ENCODE measurements around the gene CFAP20DC.
"Not testable (repeated sequence)": the region's sequence is repeated elsewhere in the genome, so short reads cannot be mapped to it uniquely, and the experiment has no call there.

Gene CFAP20DC

GRCh38 chr3:58897646-58898045 lies 152.2 kb downstream of the CFAP20DC start:
- no peak for TF ChIP-seq ZNF274 (IDR thresholded peaks at IDR 0.05; ENCODE audit: low read depth, low read length)
- no peak overlapping the region for H3K4me3 ChIP-seq (ENCODE audit: low read length)

DNA sequence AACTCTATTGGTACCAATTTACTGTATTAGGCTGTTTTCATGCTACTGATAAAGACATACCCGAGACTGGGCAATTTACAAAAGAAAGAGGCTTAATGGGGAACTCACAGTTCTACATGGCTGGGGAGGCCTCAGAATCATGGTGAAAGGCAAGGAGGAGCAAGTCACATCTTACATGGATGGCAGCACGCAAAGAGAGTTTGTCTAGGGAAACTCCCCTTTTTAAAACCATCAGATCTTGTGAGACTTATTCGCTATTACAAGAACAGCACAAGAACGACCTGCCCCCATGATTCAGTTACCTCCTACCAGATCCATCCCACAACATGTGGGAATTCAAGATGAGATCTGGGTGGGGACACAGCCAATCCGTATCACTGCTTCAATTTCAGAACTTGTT lies 154.1 kb downstream of the CFAP20DC start:
- H3K4me3 ChIP-seq (ENCODE audit: low read length) = not testable (repeated sequence)

DNA sequence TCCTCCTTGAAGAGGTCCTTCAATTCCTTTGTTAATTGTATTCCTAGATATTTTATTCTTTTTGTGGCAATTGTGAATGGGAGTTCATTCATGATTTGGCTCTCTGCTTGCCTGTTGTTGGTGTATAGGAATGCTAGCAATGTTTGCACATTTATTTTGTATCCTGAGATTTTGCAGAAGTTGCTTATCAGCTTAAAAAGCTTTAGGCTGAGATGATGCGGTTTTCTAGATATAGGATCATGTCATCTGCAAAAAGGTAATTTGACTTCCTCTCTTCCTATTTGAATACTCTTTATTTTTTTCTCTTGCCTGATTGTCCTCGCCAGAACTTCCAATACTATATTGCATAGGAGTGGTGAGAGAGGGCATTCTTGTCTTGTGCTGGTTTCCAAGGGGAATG lies 157.3 kb downstream of the CFAP20DC start:
- not testable (repeated sequence) for H3K4me3 ChIP-seq (ENCODE audit: low read length)

DNA sequence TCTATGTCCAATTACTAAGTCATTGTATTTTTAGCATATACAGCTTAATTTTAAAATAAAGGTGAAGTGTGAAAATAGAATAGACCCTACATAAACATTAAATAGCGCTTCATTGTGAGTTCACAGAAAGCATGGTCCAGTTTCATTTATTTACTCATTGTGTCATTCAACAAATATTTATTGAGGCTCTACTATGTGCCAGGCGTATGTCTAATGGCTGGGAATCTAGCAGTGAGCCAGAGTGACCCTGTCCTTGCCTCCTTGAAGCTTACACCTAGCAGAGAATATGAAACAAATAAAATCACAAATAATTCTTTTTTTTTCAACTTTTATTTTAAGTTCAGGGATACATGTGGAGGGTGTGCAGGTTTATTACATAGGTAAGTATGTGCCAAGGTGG lies 161.7 kb downstream of the CFAP20DC start:
- TF ChIP-seq ZNF274 (IDR thresholded peaks at IDR 0.05; ENCODE audit: low read depth, low read length) = no peak
- no peak overlapping the region for H3K4me3 ChIP-seq (ENCODE audit: low read length)

DNA sequence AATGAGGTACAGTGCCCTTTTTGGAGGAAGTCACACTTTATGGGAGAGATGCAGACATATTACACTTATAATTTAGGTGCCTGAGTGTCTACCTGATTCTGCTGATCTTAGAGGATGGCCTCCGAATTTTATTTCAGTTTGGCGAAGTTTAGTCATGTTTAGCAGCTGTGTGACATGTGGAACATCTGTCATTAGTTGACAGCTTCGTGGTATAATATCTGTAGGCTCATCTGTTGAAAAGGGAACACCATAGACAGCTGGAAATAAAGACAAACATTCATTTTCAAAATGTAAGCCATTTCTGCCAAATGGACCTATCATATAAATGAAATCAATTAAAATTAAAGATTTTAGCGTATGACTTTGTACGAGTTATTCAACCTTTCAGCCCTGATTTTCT lies 165.4 kb downstream of the CFAP20DC start:
- no peak for TF ChIP-seq ZNF274 (IDR thresholded peaks at IDR 0.05; ENCODE audit: low read depth, low read length)
- no peak overlapping the region for H3K4me3 ChIP-seq (ENCODE audit: low read length)

DNA sequence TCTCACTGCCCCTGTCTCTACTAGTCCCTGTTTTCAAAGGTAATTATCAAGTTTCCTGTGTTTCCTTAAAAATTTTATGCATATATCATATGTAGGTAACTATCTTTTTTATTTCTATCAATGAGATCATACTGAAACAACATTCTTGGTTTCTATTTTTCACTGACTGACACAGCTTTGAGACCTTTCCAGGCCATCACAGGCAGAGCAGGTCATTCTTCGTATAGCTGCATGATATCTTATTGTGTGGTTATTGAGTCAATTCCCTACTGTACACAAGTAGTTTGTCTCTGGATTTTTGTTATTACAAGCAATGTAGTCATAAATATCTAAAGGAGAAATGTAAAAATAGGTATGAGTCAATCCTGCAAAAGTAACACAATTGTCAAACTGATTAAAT lies 169.6 kb downstream of the CFAP20DC start:
- TF ChIP-seq ZNF274 (IDR thresholded peaks at IDR 0.05; ENCODE audit: low read depth, low read length) = no peak
- H3K4me3 ChIP-seq (ENCODE audit: low read length) = no peak overlapping the region

- no peak for TF ChIP-seq ZNF274 (IDR thresholded peaks at IDR 0.05; ENCODE audit: low read depth, low read length)
- H3K4me3 ChIP-seq (ENCODE audit: low read length) = no peak overlapping the region
These were observed 175.0 kb downstream of the CFAP20DC start for GRCh38 chr3:58874795-58875194.

DNA sequence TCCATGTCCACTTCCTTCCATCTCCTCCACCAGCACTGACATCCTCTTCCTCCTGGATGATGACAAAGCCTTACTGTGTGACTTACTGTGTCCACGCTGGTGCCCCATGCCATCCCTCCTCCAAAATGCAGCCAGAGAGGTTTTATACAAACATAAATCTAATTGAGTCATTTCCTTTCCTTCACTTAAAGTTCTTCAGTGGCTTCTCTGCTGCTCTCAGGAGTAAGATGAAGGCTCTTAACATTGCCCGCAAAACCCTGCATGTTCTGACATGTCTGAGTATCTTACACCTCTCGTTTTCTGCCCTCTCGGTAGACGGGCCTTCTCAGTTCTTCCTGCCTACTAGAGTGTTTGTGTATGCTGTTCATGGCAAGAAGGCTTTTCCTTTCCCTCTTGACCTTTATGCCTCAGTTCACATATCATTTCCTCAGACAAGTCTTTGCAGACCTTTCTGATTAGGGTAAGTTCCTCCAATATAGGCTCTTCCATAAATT lies 175.5 kb downstream of the CFAP20DC start:
- H3K4me3 ChIP-seq (ENCODE audit: low read length) = no peak overlapping the region
- TF ChIP-seq ZNF274 (IDR thresholded peaks at IDR 0.05; ENCODE audit: low read depth, low read length) = no peak

DNA sequence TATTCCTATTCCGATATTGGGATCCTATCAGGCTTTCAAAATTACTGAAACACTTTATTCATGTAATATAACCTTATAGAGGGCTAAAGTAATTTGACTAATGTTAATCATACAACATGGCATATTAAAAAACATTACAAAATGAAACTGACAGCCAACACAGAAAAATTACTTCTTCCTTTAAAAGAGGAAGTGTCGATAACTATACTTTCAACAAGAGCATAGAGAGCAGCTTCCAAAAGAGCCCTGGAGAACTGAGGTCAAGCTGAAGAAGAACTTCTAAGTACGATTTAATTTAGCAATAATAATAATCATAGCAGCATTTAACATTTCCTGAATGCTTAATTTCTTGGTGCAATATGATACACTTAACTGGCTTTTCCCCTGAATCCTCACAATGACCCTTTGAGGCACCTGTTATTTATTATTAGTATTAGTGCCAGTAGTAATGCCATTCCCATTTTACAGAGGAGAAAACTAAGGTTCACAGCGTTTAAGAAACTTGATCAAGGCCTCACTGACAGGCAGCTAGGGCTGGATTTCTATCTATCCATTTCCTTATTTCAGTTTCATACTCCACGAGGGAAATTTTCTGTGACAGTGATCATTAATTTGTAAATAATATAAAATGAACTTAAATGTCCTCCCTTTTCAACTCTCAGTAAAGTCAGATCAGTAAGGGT lies 181.6 kb downstream of the CFAP20DC start:
- no peak overlapping the region for H3K4me3 ChIP-seq (ENCODE audit: low read length)
- TF ChIP-seq ZNF274 (IDR thresholded peaks at IDR 0.05; ENCODE audit: low read depth, low read length) = no peak

GRCh38 chr3:58867621-58868020 lies 182.2 kb downstream of the CFAP20DC start:
- H3K4me3 ChIP-seq (ENCODE audit: low read length) = no peak overlapping the region
- no peak for TF ChIP-seq ZNF274 (IDR thresholded peaks at IDR 0.05; ENCODE audit: low read depth, low read length)

- no peak overlapping the region for H3K4me3 ChIP-seq (ENCODE audit: low read length)
These were observed 183.7 kb downstream of the CFAP20DC start for GRCh38 chr3:58866079-58866478.

GRCh38 chr3:58864480-58864879 lies 185.3 kb downstream of the CFAP20DC start:
- no peak overlapping the region for H3K4me3 ChIP-seq (ENCODE audit: low read length)
- TF ChIP-seq ZNF274 (IDR thresholded peaks at IDR 0.05; ENCODE audit: low read depth, low read length) = no peak

More at GRCh38 chr3:58866079-58866478, 183.7 kb downstream of the CFAP20DC start:
- no peak for TF ChIP-seq ZNF274 (IDR thresholded peaks at IDR 0.05; ENCODE audit: low read depth, low read length)

- TF ChIP-seq ZNF274 (IDR thresholded peaks at IDR 0.05; ENCODE audit: low read depth, low read length) = no peak
- no peak overlapping the region for H3K4me3 ChIP-seq (ENCODE audit: low read length)
These were observed 186.6 kb downstream of the CFAP20DC start for GRCh38 chr3:58863206-58863605.

DNA sequence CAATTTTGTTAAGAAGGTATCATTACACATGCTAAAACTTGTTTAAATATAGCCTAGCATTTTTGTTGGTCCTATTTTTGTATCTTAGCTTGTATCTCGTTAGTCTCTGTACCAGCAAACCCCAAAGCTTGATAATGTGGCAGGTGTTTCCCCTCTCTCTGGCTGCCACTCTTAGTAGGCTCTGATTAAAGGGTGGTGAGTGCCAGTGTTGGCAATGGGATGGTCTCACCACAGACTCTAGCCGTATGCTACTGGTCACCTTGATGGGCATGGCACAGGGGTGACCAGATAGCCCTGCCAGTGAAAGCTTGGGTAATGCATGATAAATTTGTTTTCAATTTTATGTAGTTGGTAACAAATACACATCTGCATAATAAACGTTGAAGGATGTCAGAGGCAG lies 188.3 kb downstream of the CFAP20DC start:
- TF ChIP-seq ZNF274 (IDR thresholded peaks at IDR 0.05; ENCODE audit: low read depth, low read length) = no peak
- H3K4me3 ChIP-seq (ENCODE audit: low read length) = no peak overlapping the region

DNA sequence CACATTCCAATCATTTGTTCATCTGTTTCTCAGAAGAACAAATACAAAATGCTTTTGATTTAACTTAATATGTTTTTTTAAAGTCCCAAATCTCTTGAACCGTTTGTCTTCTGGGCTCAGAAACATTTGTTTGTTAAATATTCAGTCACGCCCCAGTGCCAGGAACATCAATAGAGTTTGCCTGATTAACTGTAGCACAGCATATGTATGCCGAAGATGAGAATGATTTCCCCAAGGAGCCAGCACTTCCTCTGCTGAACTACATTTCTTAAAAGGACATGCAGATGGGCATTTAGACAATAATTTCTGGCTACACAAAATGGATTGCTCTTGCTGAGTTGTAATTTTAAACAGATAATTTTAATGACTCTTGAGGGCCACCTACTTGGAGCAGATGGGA lies 191.7 kb downstream of the CFAP20DC start:
- H3K4me3 ChIP-seq (ENCODE audit: low read length) = no peak overlapping the region
- no peak for TF ChIP-seq ZNF274 (IDR thresholded peaks at IDR 0.05; ENCODE audit: low read depth, low read length)

DNA sequence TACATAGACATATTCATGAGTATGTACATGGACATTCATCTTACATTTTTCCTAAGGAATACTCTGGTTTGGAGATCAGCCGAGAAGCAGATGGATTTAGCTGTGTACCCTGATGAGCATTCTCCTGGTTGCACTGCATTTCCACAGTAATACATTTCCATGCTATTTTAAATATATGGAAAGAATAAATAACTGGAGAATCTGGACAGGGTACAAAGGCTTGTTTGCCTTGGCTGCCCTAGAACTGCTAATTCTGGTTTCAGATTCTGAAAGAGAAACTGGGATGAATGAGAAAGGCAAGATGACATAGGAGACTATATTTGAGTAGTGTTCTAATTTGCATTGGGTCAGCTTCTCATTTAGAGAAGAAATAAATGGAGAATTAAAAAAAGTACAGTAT lies 192.4 kb downstream of the CFAP20DC start:
- H3K4me3 ChIP-seq (ENCODE audit: low read length) = no peak overlapping the region
- no peak for TF ChIP-seq ZNF274 (IDR thresholded peaks at IDR 0.05; ENCODE audit: low read depth, low read length)

Measured in GM08714 (cell line).